GM12874 (cell line): ENCODE measurements around the gene ATP4A.

Source experiments
- TF ChIP-seq, protein P1 (sequence below): IDR thresholded peaks from 2 replicates; pipeline ENCODE4 v1.5.1; 2011; ENCODE audit warnings: low read depth, mild to moderate bottlenecking, control low read depth, low read length, moderate library complexity; ENCODE audit not compliant: insufficient read depth

The ATP4A gene

DNA sequence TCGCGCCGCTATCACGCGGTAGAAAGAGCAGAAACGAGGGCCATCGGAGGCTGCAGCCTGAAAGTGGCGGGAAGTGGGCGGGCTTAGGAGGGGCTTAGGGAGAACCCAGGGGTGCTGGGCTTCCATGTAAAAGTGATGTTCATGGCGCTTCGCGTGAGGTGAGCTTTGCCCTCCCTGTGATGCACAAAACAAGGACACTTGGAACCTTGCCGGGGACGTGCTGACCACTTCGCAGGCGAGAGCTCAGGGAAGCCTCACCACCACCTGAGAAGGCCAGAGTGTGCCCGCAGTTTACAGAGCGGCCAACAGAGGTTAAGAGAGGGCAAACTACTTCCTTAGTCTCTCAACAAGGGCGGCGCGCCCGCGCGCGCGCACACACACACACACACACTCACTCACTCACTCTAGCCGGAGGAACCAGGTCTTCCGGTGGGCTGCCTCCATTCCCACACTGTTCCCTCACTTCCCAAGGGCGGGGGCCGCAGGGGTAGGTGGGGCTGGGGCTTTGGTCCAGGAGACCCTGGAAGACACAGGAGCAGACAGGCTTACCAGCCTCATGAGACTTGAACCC, 29.6 kb downstream of the ATP4A start:
- TF ChIP-seq, protein P1, sequence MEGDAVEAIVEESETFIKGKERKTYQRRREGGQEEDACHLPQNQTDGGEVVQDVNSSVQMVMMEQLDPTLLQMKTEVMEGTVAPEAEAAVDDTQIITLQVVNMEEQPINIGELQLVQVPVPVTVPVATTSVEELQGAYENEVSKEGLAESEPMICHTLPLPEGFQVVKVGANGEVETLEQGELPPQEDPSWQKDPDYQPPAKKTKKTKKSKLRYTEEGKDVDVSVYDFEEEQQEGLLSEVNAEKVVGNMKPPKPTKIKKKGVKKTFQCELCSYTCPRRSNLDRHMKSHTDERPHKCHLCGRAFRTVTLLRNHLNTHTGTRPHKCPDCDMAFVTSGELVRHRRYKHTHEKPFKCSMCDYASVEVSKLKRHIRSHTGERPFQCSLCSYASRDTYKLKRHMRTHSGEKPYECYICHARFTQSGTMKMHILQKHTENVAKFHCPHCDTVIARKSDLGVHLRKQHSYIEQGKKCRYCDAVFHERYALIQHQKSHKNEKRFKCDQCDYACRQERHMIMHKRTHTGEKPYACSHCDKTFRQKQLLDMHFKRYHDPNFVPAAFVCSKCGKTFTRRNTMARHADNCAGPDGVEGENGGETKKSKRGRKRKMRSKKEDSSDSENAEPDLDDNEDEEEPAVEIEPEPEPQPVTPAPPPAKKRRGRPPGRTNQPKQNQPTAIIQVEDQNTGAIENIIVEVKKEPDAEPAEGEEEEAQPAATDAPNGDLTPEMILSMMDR = no peak

- TF ChIP-seq, protein P1 = no peak
These were observed 30.1 kb downstream of the ATP4A start, which contains the start of gene GAPDHS for GRCh38 chr19:35533201-35533821. Gene GAPDHS (plus strand): TSS chr19:35533456. CDS start chr19:35533528, 72 bp downstream.

DNA sequence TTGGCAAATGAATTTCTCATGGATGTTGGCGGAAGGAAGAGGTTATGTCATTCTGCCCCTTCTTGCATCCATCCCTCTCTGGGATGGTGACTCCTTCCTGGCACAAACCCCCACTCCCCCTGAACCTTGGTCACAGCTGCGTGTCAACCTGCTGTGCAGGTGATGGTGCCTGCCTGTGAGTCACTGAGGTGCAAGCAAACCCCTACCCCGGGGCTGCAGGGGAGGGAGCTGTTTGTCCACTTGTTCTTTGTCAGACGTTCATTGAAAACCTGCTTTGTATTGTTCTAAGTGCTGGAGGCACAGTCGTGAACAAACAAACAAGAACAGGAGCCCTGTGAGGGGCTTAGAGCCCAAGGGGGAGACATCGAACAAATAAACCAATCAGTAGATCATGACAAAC, 32.2 kb downstream of the ATP4A start:
- TF ChIP-seq, protein P1 = no peak

DNA sequence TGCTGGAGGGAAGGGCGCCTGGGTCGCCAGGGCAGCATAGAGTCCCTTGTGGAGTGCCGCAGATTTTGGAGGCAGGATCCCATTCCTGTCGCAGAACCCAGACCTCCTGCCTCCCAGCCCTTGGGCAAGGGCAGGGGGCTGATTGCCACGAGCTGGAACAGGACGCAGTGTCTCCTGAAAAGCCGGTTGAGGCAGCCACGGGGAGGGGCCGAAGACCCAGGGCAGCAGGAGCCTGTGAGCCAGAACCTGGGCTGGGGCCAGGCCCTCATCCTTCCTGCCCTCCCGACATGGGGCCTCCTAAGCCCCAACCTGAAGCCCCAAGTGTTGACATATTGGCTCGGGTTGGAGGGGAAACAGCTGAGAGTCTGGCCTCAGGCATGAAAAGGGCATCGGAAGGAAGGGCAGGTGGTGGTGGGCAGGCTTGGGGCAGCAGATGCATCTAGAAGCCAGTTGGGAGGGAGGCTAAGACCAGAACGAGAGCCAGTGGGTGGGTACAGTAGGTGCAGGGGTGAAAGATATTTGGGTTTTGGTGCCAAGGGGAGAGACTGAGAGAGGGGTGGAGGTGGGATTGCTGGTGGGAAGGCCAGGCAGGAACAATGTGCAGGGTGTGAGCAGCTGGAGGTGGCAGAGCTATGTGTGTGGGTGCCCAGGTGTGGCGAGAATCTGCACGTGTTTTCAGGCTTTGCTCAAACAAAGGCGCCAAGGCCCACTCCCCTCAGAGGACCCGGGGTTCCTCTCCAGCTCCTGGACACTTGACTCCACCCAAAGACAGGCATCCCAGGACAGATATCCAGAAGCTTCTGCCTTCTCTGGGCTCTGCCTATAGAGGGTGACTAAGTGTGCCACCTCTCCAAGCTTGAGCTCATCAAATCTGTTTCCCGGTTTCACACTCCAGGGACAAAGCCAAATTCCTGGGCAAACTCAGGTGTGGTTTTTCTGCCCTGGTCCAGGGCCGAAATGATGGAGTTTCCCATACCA, 33.9 kb downstream of the ATP4A start:
- TF ChIP-seq, protein P1 = no peak

DNA sequence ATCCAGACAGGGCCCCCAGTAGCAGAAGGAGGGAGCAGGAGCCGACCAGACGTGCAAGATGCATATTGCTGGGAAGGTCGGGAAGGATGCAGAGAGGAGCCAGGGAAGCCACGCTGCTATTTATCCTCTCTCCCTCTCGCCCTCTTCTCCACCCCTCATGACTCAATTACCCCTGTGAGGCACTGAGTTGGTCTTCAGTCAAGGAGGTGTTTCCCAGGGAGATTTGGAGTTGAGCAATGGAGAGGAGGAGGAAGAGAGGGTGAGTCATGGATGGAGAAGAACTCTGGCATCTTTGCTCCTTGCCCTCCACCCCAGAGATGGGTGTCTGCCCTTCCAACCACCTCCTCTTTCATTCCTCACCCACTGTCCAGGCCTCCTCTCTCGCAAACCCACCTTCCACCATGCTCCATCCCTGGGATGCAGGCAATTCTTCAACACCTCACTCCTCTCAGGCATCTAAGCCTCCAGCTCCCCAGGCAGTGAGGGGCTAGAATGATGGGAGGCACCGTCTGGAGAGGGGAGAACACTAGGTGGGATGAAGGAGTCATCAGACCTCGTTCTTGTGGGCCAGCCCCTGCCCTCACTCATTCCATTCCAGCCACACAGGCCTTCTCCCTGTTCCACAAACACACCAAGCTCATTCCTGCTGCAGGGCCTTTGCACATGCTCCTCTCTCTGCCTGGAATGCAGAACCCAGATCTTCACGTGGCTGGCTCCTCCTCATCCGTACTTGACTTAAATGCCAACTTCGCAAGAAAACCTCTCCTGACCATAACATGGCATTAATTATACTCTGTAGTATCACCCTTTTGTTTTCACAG, 35.0 kb downstream of the ATP4A start, which contains the start of gene SBSN:
Gene SBSN, minus strand, starts transcription at position 94 of the 821 bp plus-strand sequence. Its CDS starts 30 bp downstream, at position 64.
- TF ChIP-seq, protein P1 = no peak

- TF ChIP-seq, protein P1 = no peak
These were observed 37.6 kb downstream of the ATP4A start for GRCh38 chr19:35525873-35526272.
